ENCODE results near the gene CAMK1D.

The CAMK1D gene

DNA sequence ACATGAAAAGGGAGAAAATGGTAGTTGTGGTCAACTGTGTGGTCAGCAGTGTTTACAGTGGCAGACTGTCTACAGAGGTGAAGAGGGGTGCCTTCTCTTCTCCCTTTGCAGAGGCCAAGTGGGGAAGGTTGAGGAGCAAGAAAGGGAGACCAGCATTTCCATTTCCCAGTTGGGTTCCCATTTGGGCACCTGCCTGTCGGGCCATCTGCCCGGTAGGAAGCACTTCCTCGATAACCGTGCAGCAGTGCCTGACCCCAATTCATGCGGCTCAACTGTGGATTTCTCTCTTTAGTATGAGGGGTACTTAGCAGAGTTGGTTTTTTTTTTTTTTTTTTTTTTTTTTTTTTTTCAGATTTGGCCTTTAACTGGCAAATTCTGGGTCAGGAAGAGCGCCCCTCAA is 525.2 kb downstream of the CAMK1D start:
- ATAC-seq: no peak
- no peak for TF ChIP-seq BACH2 (CRISPR knock-in tag; IDR thresholded peaks at IDR 0.05; ENCODE audit: borderline replicate concordance)
- TF ChIP-seq RARB (CRISPR knock-in tag; IDR thresholded peaks at IDR 0.05): no peak
- no peak for TF ChIP-seq PATZ1 (CRISPR knock-in tag; IDR thresholded peaks at IDR 0.05; ENCODE audit: borderline replicate concordance)
- TF ChIP-seq, protein P1, sequence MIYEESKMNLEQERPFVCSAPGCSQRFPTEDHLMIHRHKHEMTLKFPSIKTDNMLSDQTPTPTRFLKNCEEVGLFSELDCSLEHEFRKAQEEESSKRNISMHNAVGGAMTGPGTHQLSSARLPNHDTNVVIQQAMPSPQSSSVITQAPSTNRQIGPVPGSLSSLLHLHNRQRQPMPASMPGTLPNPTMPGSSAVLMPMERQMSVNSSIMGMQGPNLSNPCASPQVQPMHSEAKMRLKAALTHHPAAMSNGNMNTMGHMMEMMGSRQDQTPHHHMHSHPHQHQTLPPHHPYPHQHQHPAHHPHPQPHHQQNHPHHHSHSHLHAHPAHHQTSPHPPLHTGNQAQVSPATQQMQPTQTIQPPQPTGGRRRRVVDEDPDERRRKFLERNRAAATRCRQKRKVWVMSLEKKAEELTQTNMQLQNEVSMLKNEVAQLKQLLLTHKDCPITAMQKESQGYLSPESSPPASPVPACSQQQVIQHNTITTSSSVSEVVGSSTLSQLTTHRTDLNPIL (CRISPR knock-in tag; IDR thresholded peaks at IDR 0.05; ENCODE audit: low read depth): no peak
- no peak for TF ChIP-seq TCF4 (CRISPR knock-in tag; IDR thresholded peaks at IDR 0.05; ENCODE audit: borderline replicate concordance)
- no peak for TF ChIP-seq SNAI2 (CRISPR knock-in tag; IDR thresholded peaks at IDR 0.05)
- TF ChIP-seq ZNF565 (CRISPR knock-in tag; conservative IDR thresholded peaks at IDR 0.05; ENCODE audit: low read depth): no peak

DNA sequence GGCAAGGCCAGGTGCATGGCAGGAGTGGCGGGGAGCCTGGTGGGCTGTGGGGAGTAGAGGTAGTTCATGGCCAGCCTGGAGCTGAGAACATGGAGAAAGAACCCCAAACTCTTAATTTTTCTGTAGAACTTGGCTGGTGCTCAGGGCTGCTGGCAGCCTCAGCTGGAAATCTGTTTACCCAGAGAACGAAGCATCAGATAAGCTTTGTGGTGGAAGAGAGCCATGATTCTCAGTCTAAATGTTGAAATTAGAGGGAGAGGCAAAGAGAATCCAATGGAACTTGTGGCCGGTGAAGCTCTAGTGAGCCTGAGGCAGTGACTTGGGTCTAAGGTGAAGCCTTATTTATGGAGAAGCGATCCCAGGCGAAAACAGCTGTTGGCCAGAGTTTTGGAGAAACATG is 525.8 kb downstream of the CAMK1D start:
- no peak for ATAC-seq
- TF ChIP-seq ZNF70 (CRISPR knock-in tag; IDR thresholded peaks at IDR 0.05): no peak

DNA sequence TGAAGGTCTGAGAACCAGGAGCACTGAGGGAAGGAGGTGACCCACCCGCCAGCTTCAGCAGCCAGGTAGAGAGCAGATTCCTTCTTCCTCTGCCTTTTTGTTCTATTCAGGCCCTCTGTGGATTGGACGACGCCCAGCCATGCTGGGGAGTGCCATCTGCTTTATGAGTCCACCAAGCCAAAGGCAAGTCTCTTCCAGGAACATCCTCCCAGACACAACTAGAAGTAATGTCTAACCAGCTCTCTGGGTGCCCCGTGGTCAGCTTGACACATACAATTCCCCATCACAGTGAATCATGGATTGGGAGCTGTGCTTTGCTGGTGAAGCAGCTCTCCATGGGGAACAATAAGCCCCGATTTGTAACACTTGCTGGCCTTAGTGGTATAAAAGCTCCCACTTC is 526.9 kb downstream of the CAMK1D start:
- TF ChIP-seq TCF4 (CRISPR knock-in tag; IDR thresholded peaks at IDR 0.05; ENCODE audit: borderline replicate concordance) (no peak), RARB (CRISPR knock-in tag; IDR thresholded peaks at IDR 0.05) (no peak), TOX (CRISPR knock-in tag; IDR thresholded peaks at IDR 0.05; ENCODE audit: borderline replicate concordance) (no peak), ISL1 (CRISPR knock-in tag; IDR thresholded peaks at IDR 0.05) (no peak), CSDC2 (CRISPR knock-in tag; IDR thresholded peaks at IDR 0.05) (no peak), ZC3H10 (CRISPR knock-in tag; IDR thresholded peaks at IDR 0.05) (no peak), ZNF8 (CRISPR knock-in tag; IDR thresholded peaks at IDR 0.05) (no peak), POU6F1 (CRISPR knock-in tag; IDR thresholded peaks at IDR 0.05; ENCODE audit: borderline replicate concordance, low read depth) (no peak), OSR1 (CRISPR knock-in tag; IDR thresholded peaks at IDR 0.05) (no peak)
- ATAC-seq: no peak

DNA sequence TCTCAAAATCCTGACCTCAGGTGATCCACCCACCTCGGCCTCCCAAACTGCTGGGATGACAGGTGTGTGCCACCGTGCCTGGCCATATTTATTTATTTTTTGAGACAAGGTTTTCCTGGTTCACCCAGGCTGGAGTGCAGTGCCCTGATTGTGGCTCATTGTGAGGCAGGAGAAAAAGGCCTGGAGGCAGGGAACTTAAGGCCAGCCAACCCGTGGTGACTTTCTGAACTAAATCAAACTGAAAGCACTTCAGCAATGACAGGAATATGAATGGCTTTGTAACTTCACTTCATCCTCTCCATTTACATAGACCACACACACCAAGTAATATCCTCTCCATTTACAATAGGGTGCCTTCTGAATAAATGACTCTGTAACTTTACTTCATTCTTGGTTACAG is 527.8 kb downstream of the CAMK1D start:
- TF ChIP-seq PPARA (CRISPR knock-in tag; IDR thresholded peaks at IDR 0.05; ENCODE audit: borderline replicate concordance): no peak
- TF ChIP-seq ZNF8 (CRISPR knock-in tag; IDR thresholded peaks at IDR 0.05): no peak
- TF ChIP-seq ZFP30 (CRISPR knock-in tag; IDR thresholded peaks at IDR 0.05): no peak
- no peak for TF ChIP-seq TOX (CRISPR knock-in tag; IDR thresholded peaks at IDR 0.05; ENCODE audit: borderline replicate concordance)
- TF ChIP-seq TCF4 (CRISPR knock-in tag; IDR thresholded peaks at IDR 0.05; ENCODE audit: borderline replicate concordance): no peak
- TF ChIP-seq ISL1 (CRISPR knock-in tag; IDR thresholded peaks at IDR 0.05): no peak
- no peak for TF ChIP-seq SNAI2 (CRISPR knock-in tag; IDR thresholded peaks at IDR 0.05)
- TF ChIP-seq, protein P2, sequence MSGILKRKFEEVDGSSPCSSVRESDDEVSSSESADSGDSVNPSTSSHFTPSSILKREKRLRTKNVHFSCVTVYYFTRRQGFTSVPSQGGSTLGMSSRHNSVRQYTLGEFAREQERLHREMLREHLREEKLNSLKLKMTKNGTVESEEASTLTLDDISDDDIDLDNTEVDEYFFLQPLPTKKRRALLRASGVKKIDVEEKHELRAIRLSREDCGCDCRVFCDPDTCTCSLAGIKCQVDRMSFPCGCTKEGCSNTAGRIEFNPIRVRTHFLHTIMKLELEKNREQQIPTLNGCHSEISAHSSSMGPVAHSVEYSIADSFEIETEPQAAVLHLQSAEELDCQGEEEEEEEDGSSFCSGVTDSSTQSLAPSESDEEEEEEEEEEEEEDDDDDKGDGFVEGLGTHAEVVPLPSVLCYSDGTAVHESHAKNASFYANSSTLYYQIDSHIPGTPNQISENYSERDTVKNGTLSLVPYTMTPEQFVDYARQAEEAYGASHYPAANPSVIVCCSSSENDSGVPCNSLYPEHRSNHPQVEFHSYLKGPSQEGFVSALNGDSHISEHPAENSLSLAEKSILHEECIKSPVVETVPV (CRISPR knock-in tag; IDR thresholded peaks at IDR 0.05): no peak
- no peak for TF ChIP-seq RARB (CRISPR knock-in tag; IDR thresholded peaks at IDR 0.05)
- no peak for TF ChIP-seq POU6F1 (CRISPR knock-in tag; IDR thresholded peaks at IDR 0.05; ENCODE audit: borderline replicate concordance, low read depth)
- TF ChIP-seq ZC3H10 (CRISPR knock-in tag; IDR thresholded peaks at IDR 0.05): no peak
- no peak for TF ChIP-seq PATZ1 (CRISPR knock-in tag; IDR thresholded peaks at IDR 0.05; ENCODE audit: borderline replicate concordance)
- ATAC-seq: no peak

Measured in SK-N-SH treated with all-trans-retinoic acid at 6 μM for 48 hours (cell line).